HuH-7 (cell line): ENCODE measurements around the gene OSBPL3.
A peak's percentile ranks its signal among the peaks of the same experiment; 100 is the strongest.
"Not testable (repeated sequence)": the region's sequence is repeated elsewhere in the genome, so short reads cannot be mapped to it uniquely, and the experiment has no call there.

ENCODE experiments used
- DNase-seq: peaks from one replicate; pipeline ENCODE4 v3.0.0; 2011; ENCODE audit warnings: low spot score

OSBPL3 gene

GRCh38 chr7:24979863-24980533, at the start of gene OSBPL3:
TSS of gene OSBPL3 (minus strand) at chr7:24980178. CDS start at chr7:24892472, 87,706 bp downstream.
- peak; percentile 97 for DNase-seq

- DNase-seq: no peak
Measured at GRCh38 chr7:25029075-25029474, 49.1 kb upstream of the OSBPL3 start.

GRCh38 chr7:25028370-25029021, 48.5 kb upstream of the OSBPL3 start:
- no peak for DNase-seq

- no peak for DNase-seq
Measured at GRCh38 chr7:25026156-25026555, 46.2 kb upstream of the OSBPL3 start.

GRCh38 chr7:25025218-25025671, 45.3 kb upstream of the OSBPL3 start:
- peak; percentile 80 for DNase-seq

GRCh38 chr7:25024066-25024465, 44.1 kb upstream of the OSBPL3 start:
- no peak for DNase-seq

- not testable (repeated sequence) for DNase-seq
Measured at GRCh38 chr7:25017671-25018070, 37.7 kb upstream of the OSBPL3 start.

GRCh38 chr7:25014756-25015155, 34.8 kb upstream of the OSBPL3 start:
- no peak for DNase-seq

- DNase-seq: not testable (repeated sequence)
Measured at GRCh38 chr7:25012710-25013109, 32.7 kb upstream of the OSBPL3 start.

- DNase-seq: no peak
Measured at GRCh38 chr7:25012254-25012653, 32.3 kb upstream of the OSBPL3 start.

- DNase-seq: no peak
Measured at GRCh38 chr7:25009257-25009656, 29.3 kb upstream of the OSBPL3 start.

GRCh38 chr7:25007668-25008067, 27.7 kb upstream of the OSBPL3 start:
- DNase-seq: no peak

- no peak for DNase-seq
Measured at GRCh38 chr7:25006276-25006675, 26.3 kb upstream of the OSBPL3 start.

- no peak for DNase-seq
Measured at GRCh38 chr7:25005658-25006057, 25.7 kb upstream of the OSBPL3 start.

GRCh38 chr7:25002786-25003185, 22.8 kb upstream of the OSBPL3 start:
- DNase-seq: no peak

- DNase-seq: no peak
Measured at GRCh38 chr7:24995466-24995865, 15.5 kb upstream of the OSBPL3 start.

- no peak for DNase-seq
Measured at GRCh38 chr7:24992314-24992713, 12.3 kb upstream of the OSBPL3 start.

- DNase-seq: no peak
Measured at GRCh38 chr7:24991353-24991752, 11.4 kb upstream of the OSBPL3 start.

- no peak for DNase-seq
Measured at GRCh38 chr7:24987331-24987842, 7.4 kb upstream of the OSBPL3 start.

GRCh38 chr7:24982917-24983316, 2.9 kb upstream of the OSBPL3 start:
- DNase-seq: peak; percentile 43

GRCh38 chr7:24981171-24981951, 1.4 kb upstream of the OSBPL3 start:
- DNase-seq: peak; percentile 24

GRCh38 chr7:24980534-24981170, 674 bp upstream of the OSBPL3 start:
- DNase-seq: peak; percentile 34
